PC-9 (cell line): ENCODE data around the gene ARID5B. TPM values are rescaled to one million over a fixed set of nuclear protein-coding genes. Genes with fewer than 3 reads are reported as not detected.
A peak's percentile ranks its signal among the peaks of the same experiment; 100 is the strongest.

Experiments used
- BruUV-seq: library from RNA; stranded (reverse); fragments of 400-500 nt; replicated peaks from 2 replicates; lab custom pipeline; 2021; lab: Mats Ljungman, UMichigan
- CTCF ChIA-PET: fragments of 300-600 bp; sonication (Branson Sonifier 250); formaldehyde crosslinking; loops from one replicate; lab custom pipeline; 2022; ENCODE audit warnings: antibody characterized with exemption; lab: Charles Lee
- POLR2A ChIA-PET: fragments of 300-600 bp; sonication (Branson Sonifier 250); formaldehyde crosslinking; loops from one replicate; lab custom pipeline; 2022; ENCODE audit warnings: antibody characterized with exemption; ENCODE audit not compliant: unreplicated experiment; lab: Charles Lee
- DNase-seq, 2 experiments: peaks; one replicate each; pipeline versions ENCODE4 v3.0.0 to v3.0.0-alpha.2; 2015 to 2022; ENCODE audit warnings: mixed read lengths in 1 of 2
- H2AFZ ChIP-seq: fragments of 200-600 bp; sonication (generic); 2 replicates; pipeline ENCODE4 v1.8.1; 2017; ENCODE audit warnings: antibody characterized with exemption
- H3F3A ChIP-seq: fragments of 200-600 bp; sonication (generic); 2 replicates; pipeline ENCODE4 v1.8.1; 2017; ENCODE audit warnings: antibody characterized with exemption, mild to moderate bottlenecking, low read depth; ENCODE audit not compliant: insufficient read depth
- H3K27ac ChIP-seq: fragments of 200-600 bp; sonication (generic); 2 replicates; pipeline ENCODE4 v1.6.1; 2016; ENCODE audit warnings: mixed run types
- H3K27me3 ChIP-seq: fragments of 200-600 bp; sonication (generic); 2 replicates; pipeline ENCODE4 v1.6.1; 2016; ENCODE audit warnings: low read depth, mixed run types; ENCODE audit not compliant: insufficient read depth
- H3K36me3 ChIP-seq: fragments of 200-600 bp; sonication (generic); 2 replicates; pipeline ENCODE4 v1.6.1; 2016; ENCODE audit warnings: low read depth, mixed run types
- H3K4me1 ChIP-seq: fragments of 200-600 bp; sonication (generic); replicated peaks from 2 replicates; pipeline ENCODE4 v1.6.1; 2016; ENCODE audit warnings: mixed run types; ENCODE audit not compliant: insufficient read depth
- H3K4me2 ChIP-seq: fragments of 200-600 bp; sonication (generic); 2 replicates; pipeline ENCODE4 v1.6.1; 2017; ENCODE audit warnings: mixed run types
- H3K4me3 ChIP-seq: fragments of 200-600 bp; sonication (generic); 2 replicates; pipeline ENCODE4 v1.6.1; 2016; ENCODE audit warnings: mixed run types
- H3K79me2 ChIP-seq: fragments of 200-600 bp; sonication (generic); 2 replicates; pipeline ENCODE4 v1.6.1; 2017; ENCODE audit warnings: low read depth, mixed run types
- H3K9me2 ChIP-seq: fragments of 200-600 bp; sonication (generic); 2 replicates; pipeline ENCODE4 v1.8.1; 2017; ENCODE audit warnings: mild to moderate bottlenecking; ENCODE audit not compliant: insufficient read depth
- H3K9me3 ChIP-seq: fragments of 200-600 bp; sonication (generic); 2 replicates; pipeline ENCODE4 v1.8.1; 2016; ENCODE audit warnings: low read depth; ENCODE audit not compliant: insufficient read depth
- H4K20me1 ChIP-seq: fragments of 200-600 bp; sonication (generic); 2 replicates; pipeline ENCODE4 v1.8.1; 2017; ENCODE audit not compliant: insufficient read depth
- CTCF ChIP-seq: fragments of 200-600 bp; sonication (generic); conservative IDR thresholded peaks from 2 replicates; pipeline ENCODE4 v1.6.1; 2017; ENCODE audit warnings: mixed run types, antibody characterized with exemption, mild to moderate bottlenecking, moderate library complexity
- EZH2 ChIP-seq: fragments of 200-600 bp; sonication (generic); IDR thresholded peaks from 2 replicates; pipeline ENCODE4 v1.8.0; 2017; ENCODE audit warnings: antibody characterized with exemption, low read depth
- intact Hi-C: fragments of 100-400 bp; cut with micrococcal nuclease; formaldehyde crosslinking; loops from one replicate; pipeline ENCODE4 v1.10.0; 2022; ENCODE audit not compliant: unreplicated experiment
- total RNA-seq: library from RNA; stranded (reverse); gene quantifications from 2 replicates; pipeline ENCODE4 v1.2.3, GENCODE V29; 2021

Gene ARID5B
- total RNA-seq, 1 experiment from 2014 or later = 7.4 TPM

- TF ChIP-seq CTCF (no peak), EZH2 (no peak)
- H2AFZ ChIP-seq = no peak overlapping the region
- H3K9me2 ChIP-seq = no peaks in the 10 kb centered on the region
- H3K9me3 ChIP-seq = no peaks in the 10 kb centered on the region; the same call in 1 of the 2 replicates
- H3K36me3 ChIP-seq = no peaks in the 10 kb centered on the region
- intact Hi-C loops = loop anchor here (2.0 to 5.0 kb wide), 2 partner anchors 27 to 39 kb away; no protein-coding TSS in a partner anchor
- H3K79me2 ChIP-seq = no peaks in the 10 kb centered on the region
- peak overlapping the region; percentile 65 for H3K27ac ChIP-seq
- H3K27me3 ChIP-seq = no peaks in the 10 kb centered on the region
- peaks cover 27% of the 10 kb centered on the region for H3F3A ChIP-seq
- CTCF ChIA-PET = no interaction called here
- H3K4me2 ChIP-seq = no peak overlapping the region; the same call in 1 of the 2 replicates
- H3K4me1 ChIP-seq = peaks cover 32% of the 10 kb centered on the region
- no peak for DNase-seq
- H3K4me3 ChIP-seq = no peak overlapping the region
- POLR2A ChIA-PET = no interaction called here
- H4K20me1 ChIP-seq = no peaks in the 10 kb centered on the region
- no TSS peak for BruUV-seq
These were observed 174.4 kb downstream of the ARID5B start for GRCh38 chr10:62075912-62076311.

DNA sequence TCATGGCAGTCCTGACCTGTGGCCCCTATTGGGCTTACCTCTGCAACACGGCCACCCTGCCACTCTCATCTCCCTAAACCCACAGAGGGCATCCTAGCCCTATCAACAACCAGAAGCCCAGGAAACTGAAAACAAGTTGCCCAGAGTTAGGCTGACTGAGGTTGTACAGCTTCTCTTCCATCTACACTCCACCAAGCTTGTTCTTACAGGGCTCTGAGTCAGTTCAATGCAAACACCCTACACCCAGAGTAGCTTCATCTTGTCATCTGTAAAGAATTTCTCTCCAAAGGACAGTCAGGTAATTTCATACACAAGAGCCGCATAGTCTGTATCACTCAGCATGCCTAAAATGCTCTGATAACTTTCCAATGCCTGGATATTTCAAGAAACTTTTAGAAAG lies 175.4 kb downstream of the ARID5B start:
- H3K36me3 ChIP-seq = no peaks in the 10 kb centered on the region
- H4K20me1 ChIP-seq = no peaks in the 10 kb centered on the region
- peak overlapping the region; percentile 67 for H3K4me2 ChIP-seq
- no peak for TF ChIP-seq EZH2
- peak; percentile 59 to 98 for DNase-seq
- CTCF ChIA-PET = interaction anchor here (0.6 to 1.1 kb wide), 5 partner anchors 13 to 192 kb away, joined by 3 to 7 read pairs (median 3); partner anchors contain the start of gene RTKN2
- BruUV-seq = no TSS peak
- H3K9me2 ChIP-seq = no peaks in the 10 kb centered on the region
- peak overlapping the region; percentile 65 for H3K27ac ChIP-seq
- H3K4me1 ChIP-seq = peaks cover 41% of the 10 kb centered on the region
- POLR2A ChIA-PET = interaction anchor here (0.6 to 1.0 kb wide), 7 partner anchors 17 to 444 kb away, joined by 3 to 15 read pairs (median 7); no protein-coding TSS in a partner anchor
- H3F3A ChIP-seq = peaks cover 27% of the 10 kb centered on the region
- H3K9me3 ChIP-seq = no peaks in the 10 kb centered on the region; the same call in 1 of the 2 replicates
- intact Hi-C loops = loop anchor here (1.0 to 5.0 kb wide), 5 partner anchors 17 to 168 kb away; no protein-coding TSS in a partner anchor
- H2AFZ ChIP-seq = no peak overlapping the region
- H3K79me2 ChIP-seq = no peaks in the 10 kb centered on the region
- no peaks in the 10 kb centered on the region for H3K27me3 ChIP-seq
- H3K4me3 ChIP-seq = peak overlapping the region; percentile 15; the same call in 1 of the 2 replicates

- Histone ChIP-seq H3K36me3 (no peaks in the 10 kb centered on the region), H3F3A (peaks cover 27% of the 10 kb centered on the region), H3K4me3 (no peak overlapping the region; the same call in 1 of the 2 replicates), H3K27ac (peak overlapping the region; percentile 65), H2AFZ (no peak overlapping the region), H3K79me2 (no peaks in the 10 kb centered on the region), H3K4me1 (peaks cover 47% of the 10 kb centered on the region), H3K4me2 (peak overlapping the region; percentile 67), H3K9me2 (no peaks in the 10 kb centered on the region), H4K20me1 (no peaks in the 10 kb centered on the region), H3K9me3 (no peaks in the 10 kb centered on the region; the same call in 1 of the 2 replicates), H3K27me3 (no peaks in the 10 kb centered on the region)
- intact Hi-C loops = loop anchor here (1.0 to 5.0 kb wide), 5 partner anchors 17 to 168 kb away; no protein-coding TSS in a partner anchor
- no TSS peak for BruUV-seq
- ChIA-PET POLR2A (interaction anchor here (0.6 to 1.0 kb wide), 7 partner anchors 17 to 445 kb away, joined by 3 to 15 read pairs (median 7); no protein-coding TSS in a partner anchor), CTCF (interaction anchor here (0.6 to 1.1 kb wide), 5 partner anchors 18 to 238 kb away, joined by 3 to 7 read pairs (median 5); no protein-coding TSS in a partner anchor)
- TF ChIP-seq CTCF (no peak), EZH2 (no peak)
- DNase-seq = no peak
These were observed 176.0 kb downstream of the ARID5B start for GRCh38 chr10:62077330-62078015.
